ENCODE data around the gene KCTD7. TPM values are rescaled to one million over a fixed set of nuclear protein-coding genes. Genes with fewer than 3 reads are reported as not detected.

The KCTD7 gene
- total and polyA plus RNA-seq, 4 donors: 1.4 to 5.1 (median 2.9) TPM

DNA sequence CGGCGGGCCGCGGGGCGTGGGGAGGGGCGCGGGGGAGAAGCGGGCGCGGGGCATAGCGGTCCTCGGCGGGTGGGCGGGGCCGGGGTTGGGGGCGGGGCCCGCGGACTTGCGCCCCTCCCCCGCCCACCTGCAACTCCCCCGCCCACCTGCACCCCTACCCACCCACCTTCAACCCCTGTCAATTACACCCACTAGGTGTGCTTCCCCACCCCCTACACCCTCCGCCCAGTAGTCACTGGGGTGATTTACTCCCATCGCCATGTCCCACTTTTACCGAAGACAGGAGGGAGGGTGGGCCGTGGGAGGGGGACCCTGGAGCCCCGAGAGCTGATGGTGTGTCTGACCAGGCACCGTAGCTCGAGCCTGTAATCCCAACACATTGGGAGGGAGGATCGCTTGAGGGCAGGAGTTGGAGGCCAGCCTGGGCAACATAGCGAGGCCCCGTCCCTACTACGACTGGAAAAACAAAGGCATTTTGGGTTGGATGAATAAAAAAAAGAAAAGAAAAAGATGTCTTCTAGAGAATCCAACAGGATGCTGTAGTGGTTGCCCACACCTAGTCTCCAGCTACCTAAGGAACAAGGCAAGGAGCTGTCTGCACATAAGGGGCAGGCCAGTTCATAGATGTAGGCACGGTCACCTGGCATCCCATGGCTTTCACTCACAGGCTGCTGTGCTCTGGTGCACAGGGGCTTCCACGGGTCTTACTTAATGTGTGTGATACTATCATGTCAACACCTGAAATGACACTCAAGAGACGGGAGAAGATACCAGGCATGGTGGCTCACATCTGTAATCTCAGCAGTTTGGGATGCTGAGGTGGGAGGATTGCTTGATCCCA is 761 bp downstream of the KCTD7 start:
- WGBS: 25% methylated on average over 35 of the region's 35 CpGs
- H3K4me1 ChIP-seq (ENCODE audit: control insufficient read depth in 4 of 4, insufficient read depth in 4 of 4, low read length in 3 of 4): peaks cover 4 to 19% (median 9%) of the 10 kb centered on the region in 4 donors
- H3K36me3 ChIP-seq (ENCODE audit: control insufficient read depth in 4 of 4, insufficient read depth in 3 of 4, low read depth in 1 of 4, low read length in 3 of 4): peaks cover 0 to 4% (median 2%) of the 10 kb centered on the region in 4 donors
- H3K27me3 ChIP-seq (ENCODE audit: control insufficient read depth in 4 of 4, insufficient read depth in 4 of 4, low read length in 3 of 4): no peaks in the 10 kb centered on the region
- H3K9ac ChIP-seq (ENCODE audit: low read depth in 1 of 2, low read length in 2 of 2): no peak overlapping the region
- H3K27ac ChIP-seq (ENCODE audit: low read depth in 1 of 2, low read length in 2 of 2): peak overlapping the region; percentile 77 to 90
- TF ChIP-seq EGR1 (IDR thresholded peaks at IDR 0.05; ENCODE audit: low read depth in 2 of 2) (no peak), GABPA (IDR thresholded peaks at IDR 0.05 in 1 of 2, conservative IDR thresholded peaks at IDR 0.05 in 1 of 2) (no peak), RXRA (IDR thresholded peaks at IDR 0.05) (no peak), TAF1 (conservative IDR thresholded peaks at IDR 0.05) (no peak)
- TF ChIP-seq, protein P1, sequence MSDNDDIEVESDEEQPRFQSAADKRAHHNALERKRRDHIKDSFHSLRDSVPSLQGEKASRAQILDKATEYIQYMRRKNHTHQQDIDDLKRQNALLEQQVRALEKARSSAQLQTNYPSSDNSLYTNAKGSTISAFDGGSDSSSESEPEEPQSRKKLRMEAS (IDR thresholded peaks at IDR 0.05): no peak
- TF ChIP-seq, protein P2, sequence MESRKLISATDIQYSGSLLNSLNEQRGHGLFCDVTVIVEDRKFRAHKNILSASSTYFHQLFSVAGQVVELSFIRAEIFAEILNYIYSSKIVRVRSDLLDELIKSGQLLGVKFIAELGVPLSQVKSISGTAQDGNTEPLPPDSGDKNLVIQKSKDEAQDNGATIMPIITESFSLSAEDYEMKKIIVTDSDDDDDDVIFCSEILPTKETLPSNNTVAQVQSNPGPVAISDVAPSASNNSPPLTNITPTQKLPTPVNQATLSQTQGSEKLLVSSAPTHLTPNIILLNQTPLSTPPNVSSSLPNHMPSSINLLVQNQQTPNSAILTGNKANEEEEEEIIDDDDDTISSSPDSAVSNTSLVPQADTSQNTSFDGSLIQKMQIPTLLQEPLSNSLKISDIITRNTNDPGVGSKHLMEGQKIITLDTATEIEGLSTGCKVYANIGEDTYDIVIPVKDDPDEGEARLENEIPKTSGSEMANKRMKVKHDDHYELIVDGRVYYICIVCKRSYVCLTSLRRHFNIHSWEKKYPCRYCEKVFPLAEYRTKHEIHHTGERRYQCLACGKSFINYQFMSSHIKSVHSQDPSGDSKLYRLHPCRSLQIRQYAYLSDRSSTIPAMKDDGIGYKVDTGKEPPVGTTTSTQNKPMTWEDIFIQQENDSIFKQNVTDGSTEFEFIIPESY (IDR thresholded peaks at IDR 0.05): no peak
- H3K9me3 ChIP-seq (ENCODE audit: control insufficient read depth in 4 of 4, low read length in 3 of 4): no peaks in the 10 kb centered on the region
- no peak for DNase-seq (ENCODE audit: low spot score)
- peak overlapping the region; percentile 63 to 95 (median 75) for H3K4me3 ChIP-seq (ENCODE audit: low read depth in 1 of 3, low read length in 3 of 3)

DNA sequence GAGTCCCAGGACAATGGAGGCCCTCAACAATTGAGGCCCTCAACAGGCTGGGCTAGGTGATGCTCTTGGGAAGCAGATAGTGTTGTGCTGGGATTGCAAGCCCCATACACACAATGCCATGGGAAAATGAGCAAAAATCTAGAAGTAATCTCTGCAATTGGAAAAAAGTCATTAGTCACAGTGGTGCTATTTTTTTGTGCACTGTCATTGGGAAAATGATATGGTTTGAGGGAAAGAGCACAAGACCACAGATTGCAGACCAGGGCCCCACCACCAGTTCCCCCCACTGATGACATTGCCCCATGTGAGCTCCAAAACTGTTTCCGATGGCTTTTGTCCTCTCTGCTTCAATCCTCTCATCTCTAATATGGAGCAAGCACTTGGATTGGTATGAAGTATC is 1.9 kb downstream of the KCTD7 start:
- Histone ChIP-seq H3K4me3 (ENCODE audit: low read depth in 1 of 3, low read length in 3 of 3) (no peak overlapping the region), H3K36me3 (ENCODE audit: control insufficient read depth in 4 of 4, insufficient read depth in 3 of 4, low read depth in 1 of 4, low read length in 3 of 4) (peaks cover 0 to 10% (median 4%) of the 10 kb centered on the region in 4 donors), H3K4me1 (ENCODE audit: control insufficient read depth in 4 of 4, insufficient read depth in 4 of 4, low read length in 3 of 4) (peaks cover 4 to 19% (median 9%) of the 10 kb centered on the region in 4 donors), H3K27ac (ENCODE audit: low read depth in 1 of 2, low read length in 2 of 2) (no peak overlapping the region), H3K27me3 (ENCODE audit: control insufficient read depth in 4 of 4, insufficient read depth in 4 of 4, low read length in 3 of 4) (no peaks in the 10 kb centered on the region), H3K9ac (ENCODE audit: low read depth in 1 of 2, low read length in 2 of 2) (no peak overlapping the region), H3K9me3 (ENCODE audit: control insufficient read depth in 4 of 4, low read length in 3 of 4) (no peaks in the 10 kb centered on the region)
- DNase-seq (ENCODE audit: low spot score): no peak
- WGBS: 88% methylated on average over 1 of the region's 1 CpG
- TF ChIP-seq HNF4A (conservative IDR thresholded peaks at IDR 0.05) (no peak), RXRA (IDR thresholded peaks at IDR 0.05) (no peak), NR2F2 (IDR thresholded peaks at IDR 0.05) (no peak), SP1 (IDR thresholded peaks at IDR 0.05) (no peak)
- TF ChIP-seq, protein P3, sequence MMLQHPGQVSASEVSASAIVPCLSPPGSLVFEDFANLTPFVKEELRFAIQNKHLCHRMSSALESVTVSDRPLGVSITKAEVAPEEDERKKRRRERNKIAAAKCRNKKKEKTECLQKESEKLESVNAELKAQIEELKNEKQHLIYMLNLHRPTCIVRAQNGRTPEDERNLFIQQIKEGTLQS (IDR thresholded peaks at IDR 0.05): no peak
- TF ChIP-seq, protein P2 (IDR thresholded peaks at IDR 0.05): no peak

DNA sequence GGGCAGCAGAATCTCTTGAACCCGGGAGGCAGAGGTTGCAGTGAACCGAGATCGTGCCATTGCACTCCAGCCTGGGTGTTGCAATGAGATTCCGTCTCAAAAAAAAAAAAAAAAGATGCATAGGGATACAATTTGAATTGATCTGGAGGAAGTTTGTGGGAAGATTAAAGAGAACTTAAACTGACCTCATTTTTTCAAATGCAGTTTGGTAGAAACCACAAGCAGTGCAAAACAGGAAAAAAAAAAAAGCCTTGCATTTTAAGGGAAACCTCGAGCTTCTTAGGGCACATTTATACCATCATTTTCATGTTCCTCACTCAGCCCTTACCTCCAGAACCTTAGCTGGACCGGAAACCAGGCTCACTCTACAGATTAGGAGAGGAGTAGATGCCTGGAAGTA is 2.8 kb downstream of the KCTD7 start:
- TF ChIP-seq YY1 (IDR thresholded peaks at IDR 0.05) (no peak), JUND (IDR thresholded peaks at IDR 0.05) (no peak), TAF1 (conservative IDR thresholded peaks at IDR 0.05) (no peak), EGR1 (IDR thresholded peaks at IDR 0.05; ENCODE audit: low read depth in 2 of 2) (no peak)
- TF ChIP-seq, protein P4, sequence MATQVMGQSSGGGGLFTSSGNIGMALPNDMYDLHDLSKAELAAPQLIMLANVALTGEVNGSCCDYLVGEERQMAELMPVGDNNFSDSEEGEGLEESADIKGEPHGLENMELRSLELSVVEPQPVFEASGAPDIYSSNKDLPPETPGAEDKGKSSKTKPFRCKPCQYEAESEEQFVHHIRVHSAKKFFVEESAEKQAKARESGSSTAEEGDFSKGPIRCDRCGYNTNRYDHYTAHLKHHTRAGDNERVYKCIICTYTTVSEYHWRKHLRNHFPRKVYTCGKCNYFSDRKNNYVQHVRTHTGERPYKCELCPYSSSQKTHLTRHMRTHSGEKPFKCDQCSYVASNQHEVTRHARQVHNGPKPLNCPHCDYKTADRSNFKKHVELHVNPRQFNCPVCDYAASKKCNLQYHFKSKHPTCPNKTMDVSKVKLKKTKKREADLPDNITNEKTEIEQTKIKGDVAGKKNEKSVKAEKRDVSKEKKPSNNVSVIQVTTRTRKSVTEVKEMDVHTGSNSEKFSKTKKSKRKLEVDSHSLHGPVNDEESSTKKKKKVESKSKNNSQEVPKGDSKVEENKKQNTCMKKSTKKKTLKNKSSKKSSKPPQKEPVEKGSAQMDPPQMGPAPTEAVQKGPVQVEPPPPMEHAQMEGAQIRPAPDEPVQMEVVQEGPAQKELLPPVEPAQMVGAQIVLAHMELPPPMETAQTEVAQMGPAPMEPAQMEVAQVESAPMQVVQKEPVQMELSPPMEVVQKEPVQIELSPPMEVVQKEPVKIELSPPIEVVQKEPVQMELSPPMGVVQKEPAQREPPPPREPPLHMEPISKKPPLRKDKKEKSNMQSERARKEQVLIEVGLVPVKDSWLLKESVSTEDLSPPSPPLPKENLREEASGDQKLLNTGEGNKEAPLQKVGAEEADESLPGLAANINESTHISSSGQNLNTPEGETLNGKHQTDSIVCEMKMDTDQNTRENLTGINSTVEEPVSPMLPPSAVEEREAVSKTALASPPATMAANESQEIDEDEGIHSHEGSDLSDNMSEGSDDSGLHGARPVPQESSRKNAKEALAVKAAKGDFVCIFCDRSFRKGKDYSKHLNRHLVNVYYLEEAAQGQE (IDR thresholded peaks at IDR 0.05): no peak
- peak overlapping the region in 1 of 2 donors; percentile 8 for H3K27ac ChIP-seq (ENCODE audit: low read depth in 1 of 2, low read length in 2 of 2)
- H3K4me3 ChIP-seq (ENCODE audit: low read depth in 1 of 3, low read length in 3 of 3): no peak overlapping the region
- no peaks in the 10 kb centered on the region for H3K9me3 ChIP-seq (ENCODE audit: control insufficient read depth in 4 of 4, low read length in 3 of 4)
- no peak overlapping the region for H3K9ac ChIP-seq (ENCODE audit: low read depth in 1 of 2, low read length in 2 of 2)
- H3K27me3 ChIP-seq (ENCODE audit: control insufficient read depth in 4 of 4, insufficient read depth in 4 of 4, low read length in 3 of 4): no peaks in the 10 kb centered on the region
- DNase-seq (ENCODE audit: low spot score): no peak
- H3K4me1 ChIP-seq (ENCODE audit: control insufficient read depth in 4 of 4, insufficient read depth in 4 of 4, low read length in 3 of 4): peaks cover 4 to 19% (median 9%) of the 10 kb centered on the region in 4 donors
- H3K36me3 ChIP-seq (ENCODE audit: control insufficient read depth in 4 of 4, insufficient read depth in 3 of 4, low read depth in 1 of 4, low read length in 3 of 4): peaks cover 0 to 11% (median 5%) of the 10 kb centered on the region in 4 donors
- WGBS: 70% methylated on average over 6 of the region's 6 CpGs
